HG02678 (cell line): Measurements from ENCODE around the gene NSL1.
"Not testable (repeated sequence)": the region's sequence is repeated elsewhere in the genome, so short reads cannot be mapped to it uniquely, and the experiment has no call there.

Experiments used
- ATAC-seq: cut with Tn5 transposase; IDR thresholded peaks from one replicate; pipeline ENCODE4 v1.9.1; 2021; ENCODE audit warnings: mild to moderate bottlenecking, moderate library complexity; ENCODE audit not compliant: unreplicated experiment

NSL1 gene

GRCh38 chr1:212783976-212784375, 7.6 kb downstream of the NSL1 start:
- no peak for ATAC-seq

- ATAC-seq, result no peak
Measured at GRCh38 chr1:212782422-212783154, 9.0 kb downstream of the NSL1 start.

- no peak for ATAC-seq
Measured at GRCh38 chr1:212781225-212781624, 10.4 kb downstream of the NSL1 start.

GRCh38 chr1:212780759-212781158, 10.8 kb downstream of the NSL1 start:
- ATAC-seq, result no peak

- not testable (repeated sequence) for ATAC-seq
Measured at GRCh38 chr1:212779086-212779485, 12.5 kb downstream of the NSL1 start.

GRCh38 chr1:212777151-212777550, 14.4 kb downstream of the NSL1 start:
- no peak for ATAC-seq

GRCh38 chr1:212775241-212775640, 16.3 kb downstream of the NSL1 start:
- no peak for ATAC-seq

GRCh38 chr1:212774584-212774983, 17.0 kb downstream of the NSL1 start:
- no peak for ATAC-seq

- ATAC-seq, result no peak
Measured at GRCh38 chr1:212773011-212773410, 18.6 kb downstream of the NSL1 start.

- no peak for ATAC-seq
Measured at GRCh38 chr1:212771341-212771740, 20.2 kb downstream of the NSL1 start.

GRCh38 chr1:212769459-212770167, 22.0 kb downstream of the NSL1 start:
- no peak for ATAC-seq

- not testable (repeated sequence) for ATAC-seq
Measured at GRCh38 chr1:212766825-212767224, 24.8 kb downstream of the NSL1 start.

GRCh38 chr1:212764718-212765281, 26.8 kb downstream of the NSL1 start:
- not testable (repeated sequence) for ATAC-seq

- no peak for ATAC-seq
Measured at GRCh38 chr1:212762839-212763238, 28.7 kb downstream of the NSL1 start.

- no peak for ATAC-seq
Measured at GRCh38 chr1:212762234-212762633, 29.3 kb downstream of the NSL1 start.

GRCh38 chr1:212760126-212760823, 31.3 kb downstream of the NSL1 start:
- ATAC-seq, result no peak

GRCh38 chr1:212759683-212760082, 31.9 kb downstream of the NSL1 start:
- no peak for ATAC-seq

GRCh38 chr1:212754680-212755079, 36.9 kb downstream of the NSL1 start:
- ATAC-seq, result no peak

- ATAC-seq, result peak; percentile 31
Measured at GRCh38 chr1:212754193-212754592, 37.4 kb downstream of the NSL1 start.

GRCh38 chr1:212753749-212754148, 37.8 kb downstream of the NSL1 start:
- no peak for ATAC-seq

GRCh38 chr1:212752934-212753497, 38.6 kb downstream of the NSL1 start:
- ATAC-seq, result no peak
